Measurements from ENCODE around the gene MYORG. TPM values are rescaled to one million over a fixed set of nuclear protein-coding genes. Genes with fewer than 3 reads are reported as not detected.

Gene MYORG
- total RNA-seq, 1 experiment from 2014 or later: 5.6 TPM

- H3K27ac Mint-ChIP-seq: no peak overlapping the region
- Histone ChIP-seq H3T11ph (ENCODE audit: low read length) (no peak overlapping the region), H3K4me1 (ENCODE audit: insufficient read depth, low read length) (no peaks in the 10 kb centered on the region), H3K23me2 (ENCODE audit: insufficient read length, low read depth, low read length, poor library complexity, severe bottlenecking) (no peaks in the 10 kb centered on the region), H3K4ac (ENCODE audit: low read depth, low read length) (no peak overlapping the region), H2BK120ac (ENCODE audit: low read depth, low read length, poor library complexity, severe bottlenecking) (no peak overlapping the region), H3K9ac (ENCODE audit: extremely low read depth, insufficient read length, low read length) (no peak overlapping the region), H3K4me2 (ENCODE audit: insufficient read depth, insufficient read length, low read length) (no peak overlapping the region), H3K56ac (ENCODE audit: insufficient read length, low read depth, low read length) (no peak overlapping the region), H2BK20ac (ENCODE audit: low read depth, low read length, poor library complexity, severe bottlenecking) (no peak overlapping the region), H3K18ac (ENCODE audit: insufficient read length, low read depth, low read length) (no peak overlapping the region), H3K79me2 (ENCODE audit: insufficient read depth, low read length) (no peaks in the 10 kb centered on the region), H2AFZ (ENCODE audit: low read length) (no peak overlapping the region), H3K9me3 (ENCODE audit: control insufficient read depth, low read depth, low read length) (no peaks in the 10 kb centered on the region), H2AK5ac (ENCODE audit: insufficient read length, low read length) (no peak overlapping the region), H4K20me1 (ENCODE audit: control insufficient read depth, insufficient read depth, insufficient read length) (no peaks in the 10 kb centered on the region), H2BK5ac (ENCODE audit: insufficient read length, low read length) (no peak overlapping the region), H4K8ac (replicated peaks; ENCODE audit: insufficient read length, low read depth, low read length) (no peak overlapping the region), H4K5ac (ENCODE audit: insufficient read length, low read depth, low read length) (no peak overlapping the region), H3K79me1 (ENCODE audit: insufficient read depth, low read depth, low read length, poor library complexity, severe bottlenecking) (no peaks in the 10 kb centered on the region), H3K14ac (ENCODE audit: insufficient read depth, low read length) (no peak overlapping the region), H2BK15ac (ENCODE audit: low read depth, low read length) (no peak overlapping the region), H3K23ac (ENCODE audit: insufficient read length, low read depth, low read length) (no peak overlapping the region), H4K91ac (ENCODE audit: insufficient read length, low read depth, low read length) (no peak overlapping the region), H2BK12ac (ENCODE audit: insufficient read length, low read depth, low read length) (no peak overlapping the region), H3K27ac (ENCODE audit: insufficient read length, low read depth, low read length) (no peak overlapping the region), H3K27me3 (ENCODE audit: insufficient read depth, low read length) (no peaks in the 10 kb centered on the region)
- peaks cover 6% of the 10 kb centered on the region for H3K27me3 Mint-ChIP-seq (ENCODE audit: low read depth)
- TF ChIP-seq, protein P1, sequence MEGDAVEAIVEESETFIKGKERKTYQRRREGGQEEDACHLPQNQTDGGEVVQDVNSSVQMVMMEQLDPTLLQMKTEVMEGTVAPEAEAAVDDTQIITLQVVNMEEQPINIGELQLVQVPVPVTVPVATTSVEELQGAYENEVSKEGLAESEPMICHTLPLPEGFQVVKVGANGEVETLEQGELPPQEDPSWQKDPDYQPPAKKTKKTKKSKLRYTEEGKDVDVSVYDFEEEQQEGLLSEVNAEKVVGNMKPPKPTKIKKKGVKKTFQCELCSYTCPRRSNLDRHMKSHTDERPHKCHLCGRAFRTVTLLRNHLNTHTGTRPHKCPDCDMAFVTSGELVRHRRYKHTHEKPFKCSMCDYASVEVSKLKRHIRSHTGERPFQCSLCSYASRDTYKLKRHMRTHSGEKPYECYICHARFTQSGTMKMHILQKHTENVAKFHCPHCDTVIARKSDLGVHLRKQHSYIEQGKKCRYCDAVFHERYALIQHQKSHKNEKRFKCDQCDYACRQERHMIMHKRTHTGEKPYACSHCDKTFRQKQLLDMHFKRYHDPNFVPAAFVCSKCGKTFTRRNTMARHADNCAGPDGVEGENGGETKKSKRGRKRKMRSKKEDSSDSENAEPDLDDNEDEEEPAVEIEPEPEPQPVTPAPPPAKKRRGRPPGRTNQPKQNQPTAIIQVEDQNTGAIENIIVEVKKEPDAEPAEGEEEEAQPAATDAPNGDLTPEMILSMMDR (conservative IDR thresholded peaks at IDR 0.05): no peak
- DNase-seq: no peak
- H3K4me1 Mint-ChIP-seq: no peaks in the 10 kb centered on the region
- no peak overlapping the region for H3K4me3 Mint-ChIP-seq
- 100% methylated on average over 1 of the region's 7 CpGs for WGBS (ENCODE audit: extremely low coverage, insufficient read length, low lambda C conversion rate)
- no peaks in the 10 kb centered on the region for H3K9me3 Mint-ChIP-seq
- H3K36me3 Mint-ChIP-seq (ENCODE audit: insufficient read depth in 1 of 3, low read depth in 3 of 3): no peaks in the 10 kb centered on the region; a peak in 1 of 7 replicates
Measured at GRCh38 chr9:34396276-34397214, 19.8 kb upstream of the MYORG start.

All from H9 (cell line).